ENCODE data around the gene DBH.

The DBH gene

GRCh38 chr9:133616643-133617405 is 19.3 kb upstream of the DBH start:
- Histone ChIP-seq H3K27me3 (ENCODE audit: insufficient read depth, poor library complexity, severe bottlenecking) (peaks cover 15% of the 10 kb centered on the region), H3K4me3 (replicated peaks; ENCODE audit: insufficient read depth, low read length) (no peak overlapping the region), H3K27ac (replicated peaks) (no peak overlapping the region)
- DNase-seq (ENCODE audit: low read depth in 1 of 2, low spot score in 1 of 2), result no peak
- TF ChIP-seq, protein P1, sequence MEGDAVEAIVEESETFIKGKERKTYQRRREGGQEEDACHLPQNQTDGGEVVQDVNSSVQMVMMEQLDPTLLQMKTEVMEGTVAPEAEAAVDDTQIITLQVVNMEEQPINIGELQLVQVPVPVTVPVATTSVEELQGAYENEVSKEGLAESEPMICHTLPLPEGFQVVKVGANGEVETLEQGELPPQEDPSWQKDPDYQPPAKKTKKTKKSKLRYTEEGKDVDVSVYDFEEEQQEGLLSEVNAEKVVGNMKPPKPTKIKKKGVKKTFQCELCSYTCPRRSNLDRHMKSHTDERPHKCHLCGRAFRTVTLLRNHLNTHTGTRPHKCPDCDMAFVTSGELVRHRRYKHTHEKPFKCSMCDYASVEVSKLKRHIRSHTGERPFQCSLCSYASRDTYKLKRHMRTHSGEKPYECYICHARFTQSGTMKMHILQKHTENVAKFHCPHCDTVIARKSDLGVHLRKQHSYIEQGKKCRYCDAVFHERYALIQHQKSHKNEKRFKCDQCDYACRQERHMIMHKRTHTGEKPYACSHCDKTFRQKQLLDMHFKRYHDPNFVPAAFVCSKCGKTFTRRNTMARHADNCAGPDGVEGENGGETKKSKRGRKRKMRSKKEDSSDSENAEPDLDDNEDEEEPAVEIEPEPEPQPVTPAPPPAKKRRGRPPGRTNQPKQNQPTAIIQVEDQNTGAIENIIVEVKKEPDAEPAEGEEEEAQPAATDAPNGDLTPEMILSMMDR (IDR thresholded peaks at IDR 0.05; ENCODE audit: insufficient read depth, low read length), result no peak
- TF ChIP-seq POLR2AphosphoS5 (IDR thresholded peaks at IDR 0.05; ENCODE audit: low read depth) (no peak), SPI1 (IDR thresholded peaks at IDR 0.05; ENCODE audit: borderline replicate concordance, low read depth) (no peak), GABPA (IDR thresholded peaks at IDR 0.05; ENCODE audit: low read depth) (no peak)
- TF ChIP-seq, protein P2, sequence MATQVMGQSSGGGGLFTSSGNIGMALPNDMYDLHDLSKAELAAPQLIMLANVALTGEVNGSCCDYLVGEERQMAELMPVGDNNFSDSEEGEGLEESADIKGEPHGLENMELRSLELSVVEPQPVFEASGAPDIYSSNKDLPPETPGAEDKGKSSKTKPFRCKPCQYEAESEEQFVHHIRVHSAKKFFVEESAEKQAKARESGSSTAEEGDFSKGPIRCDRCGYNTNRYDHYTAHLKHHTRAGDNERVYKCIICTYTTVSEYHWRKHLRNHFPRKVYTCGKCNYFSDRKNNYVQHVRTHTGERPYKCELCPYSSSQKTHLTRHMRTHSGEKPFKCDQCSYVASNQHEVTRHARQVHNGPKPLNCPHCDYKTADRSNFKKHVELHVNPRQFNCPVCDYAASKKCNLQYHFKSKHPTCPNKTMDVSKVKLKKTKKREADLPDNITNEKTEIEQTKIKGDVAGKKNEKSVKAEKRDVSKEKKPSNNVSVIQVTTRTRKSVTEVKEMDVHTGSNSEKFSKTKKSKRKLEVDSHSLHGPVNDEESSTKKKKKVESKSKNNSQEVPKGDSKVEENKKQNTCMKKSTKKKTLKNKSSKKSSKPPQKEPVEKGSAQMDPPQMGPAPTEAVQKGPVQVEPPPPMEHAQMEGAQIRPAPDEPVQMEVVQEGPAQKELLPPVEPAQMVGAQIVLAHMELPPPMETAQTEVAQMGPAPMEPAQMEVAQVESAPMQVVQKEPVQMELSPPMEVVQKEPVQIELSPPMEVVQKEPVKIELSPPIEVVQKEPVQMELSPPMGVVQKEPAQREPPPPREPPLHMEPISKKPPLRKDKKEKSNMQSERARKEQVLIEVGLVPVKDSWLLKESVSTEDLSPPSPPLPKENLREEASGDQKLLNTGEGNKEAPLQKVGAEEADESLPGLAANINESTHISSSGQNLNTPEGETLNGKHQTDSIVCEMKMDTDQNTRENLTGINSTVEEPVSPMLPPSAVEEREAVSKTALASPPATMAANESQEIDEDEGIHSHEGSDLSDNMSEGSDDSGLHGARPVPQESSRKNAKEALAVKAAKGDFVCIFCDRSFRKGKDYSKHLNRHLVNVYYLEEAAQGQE (IDR thresholded peaks at IDR 0.05; ENCODE audit: insufficient replicate concordance, low read depth), result no peak

GRCh38 chr9:133618726-133619125 is 17.4 kb upstream of the DBH start:
- H3K27ac ChIP-seq (replicated peaks), result no peak overlapping the region
- DNase-seq (ENCODE audit: low read depth in 1 of 2, low spot score in 1 of 2), result no peak
- no peak overlapping the region for H3K4me3 ChIP-seq (replicated peaks; ENCODE audit: insufficient read depth, low read length)
- no peak for TF ChIP-seq SPI1 (IDR thresholded peaks at IDR 0.05; ENCODE audit: borderline replicate concordance, low read depth)
- TF ChIP-seq, protein P2 (IDR thresholded peaks at IDR 0.05; ENCODE audit: insufficient replicate concordance, low read depth), result no peak
- TF ChIP-seq, protein P1 (IDR thresholded peaks at IDR 0.05; ENCODE audit: insufficient read depth, low read length), result no peak
- H3K27me3 ChIP-seq (ENCODE audit: insufficient read depth, poor library complexity, severe bottlenecking), result peaks cover 18% of the 10 kb centered on the region

DNA sequence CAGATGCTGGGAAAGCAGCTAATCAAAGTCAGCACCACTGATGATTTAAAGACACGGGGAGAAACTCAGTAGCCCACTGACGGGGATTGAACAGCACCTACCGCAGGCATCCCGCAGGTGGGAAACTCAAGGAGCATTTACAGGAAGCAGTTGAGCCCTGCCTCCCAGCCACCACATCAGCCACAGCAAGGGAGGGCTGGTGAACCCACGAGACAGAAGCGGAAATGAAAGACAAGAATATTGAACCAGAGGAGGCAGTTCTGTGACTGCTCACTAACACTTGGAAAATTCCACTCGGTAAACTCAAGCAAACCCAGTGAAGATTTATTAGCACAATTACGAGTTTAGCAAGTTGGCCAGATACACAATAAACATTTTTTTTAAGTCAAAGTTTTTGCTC is 16.4 kb upstream of the DBH start:
- peak in 1 of 2 experiments; percentile 17 for DNase-seq (ENCODE audit: low read depth in 1 of 2, low spot score in 1 of 2)
- Histone ChIP-seq H3K4me3 (replicated peaks; ENCODE audit: insufficient read depth, low read length) (no peak overlapping the region), H3K27me3 (ENCODE audit: insufficient read depth, poor library complexity, severe bottlenecking) (peaks cover 16% of the 10 kb centered on the region), H3K27ac (replicated peaks) (no peak overlapping the region)
- TF ChIP-seq POLR2AphosphoS5 (IDR thresholded peaks at IDR 0.05; ENCODE audit: low read depth) (no peak), SPI1 (IDR thresholded peaks at IDR 0.05; ENCODE audit: borderline replicate concordance, low read depth) (no peak), GABPA (IDR thresholded peaks at IDR 0.05; ENCODE audit: low read depth) (no peak)
- TF ChIP-seq, protein P2 (IDR thresholded peaks at IDR 0.05; ENCODE audit: insufficient replicate concordance, low read depth), result no peak
- TF ChIP-seq, protein P1 (IDR thresholded peaks at IDR 0.05; ENCODE audit: insufficient read depth, low read length), result no peak
